Spleen (tissue), 11 donors: Measurements from ENCODE around the gene IRAK4. TPM values are rescaled to one million over a fixed set of nuclear protein-coding genes. Genes with fewer than 3 reads are reported as not detected.

ENCODE experiments used
- DNase-seq: peaks from one replicate; pipeline ENCODE4 v3.0.0-alpha.2; 2020
- H3K27ac ChIP-seq, 8 donors: fragments of 200-600 bp; sonication (generic) in 7 of 8; 1 replicate in 4 of 8; 2 replicates in 4 of 8; pipeline versions ENCODE4 v1.5.0 to v1.8.0; 2016 to 2021; ENCODE audit warnings: inconsistent platforms in 4 of 8, mild to moderate bottlenecking in 4 of 8, moderate library complexity in 1 of 8
- H3K27me3 ChIP-seq, 7 donors: fragments of 200-600 bp; sonication (generic) in 6 of 7; replicated peaks in 1 of 7; 1 replicate in 4 of 7; 2 replicates in 3 of 7; pipeline versions ENCODE4 v1.5.0 to v1.8.0; 2016 to 2021; ENCODE audit warnings: inconsistent platforms in 3 of 7, mild to moderate bottlenecking in 1 of 7
- H3K36me3 ChIP-seq, 6 donors: fragments of 200-600 bp; sonication (generic) in 5 of 6; 1 replicate in 4 of 6; 2 replicates in 2 of 6; pipeline versions ENCODE4 v1.5.0 to v1.8.0; 2016 to 2021; ENCODE audit warnings: inconsistent platforms in 2 of 6
- H3K4me1 ChIP-seq, 6 donors: fragments of 200-600 bp; sonication (generic) in 5 of 6; 1 replicate in 3 of 6; 2 replicates in 3 of 6; pipeline versions ENCODE4 v1.5.0 to v1.8.0; 2016 to 2021; ENCODE audit warnings: inconsistent platforms in 3 of 6
- H3K4me3 ChIP-seq, 8 donors: fragments of 200-600 bp; sonication (generic) in 7 of 8; 1 replicate in 4 of 8; 2 replicates in 4 of 8; pipeline versions ENCODE4 v1.5.0 to v1.8.0; 2016 to 2021; ENCODE audit warnings: inconsistent platforms in 4 of 8, mild to moderate bottlenecking in 4 of 8, moderate library complexity in 2 of 8
- H3K9me3 ChIP-seq, 8 donors: fragments of 200-600 bp; sonication (generic) in 7 of 8; 1 replicate in 4 of 8; 2 replicates in 4 of 8; pipeline versions ENCODE4 v1.5.0 to v1.8.0; 2016 to 2021; ENCODE audit warnings: inconsistent platforms in 4 of 8
- CTCF ChIP-seq, 11 experiments: fragments of 200-600 bp in 7 of 11; fragments of 450-650 bp in 4 of 11; sonication (generic) in 4 of 11; IDR thresholded peaks in 8 of 11; conservative IDR thresholded peaks in 3 of 11; 1 replicate in 7 of 11; 2 replicates in 4 of 11; pipeline versions ENCODE4 v1.4.0 to v1.8.0; 2016 to 2021; ENCODE audit warnings: antibody characterized with exemption in 11 of 11, inconsistent platforms in 4 of 11, mild to moderate bottlenecking in 1 of 11
- POLR2A ChIP-seq, 3 donors: fragments of 450-650 bp; IDR thresholded peaks; one replicate each; pipeline ENCODE4 v1.5.1; 2017; ENCODE audit warnings: antibody characterized with exemption in 3 of 3, mild to moderate bottlenecking in 1 of 3
- POLR2AphosphoS5 ChIP-seq, 3 donors: sonication (generic); formaldehyde crosslinking; IDR thresholded peaks; one replicate each; pipeline ENCODE4 v1.5.1; 2017; ENCODE audit warnings: antibody characterized with exemption in 3 of 3
- WGBS, 5 donors: extraction: QIAGEN DNeasy Blood & Tissue Kit in 3 of 5; methylation state at CpG; one replicate each; pipeline versions ENCODE4 v1.1.5 to v1.1.7; 2013 to 2018; 5-methylcytosine and 5-hydroxymethylcytosine counted together
- intact Hi-C: fragments of 100-400 bp; cut with DNase I; formaldehyde crosslinking; loops from one replicate; pipeline ENCODE4 v1.15.0; 2023; ENCODE audit warnings: low total_unique reads
- polyA plus RNA-seq, 3 donors: library from polyadenylated mRNA; stranded (reverse); fragments of 200-250 nt; gene quantifications; one replicate each; pipeline ENCODE4 v1.2.1, GENCODE V29; 2013
- total RNA-seq, 7 donors: library from RNA; depleted of rRNA in 3 of 7; stranded (reverse); fragments of >200 nt in 3 of 7; fragmentation: NEBNext Ultra II Directional in 4 of 7; extraction: Animal tissue kit (Norgen Biotek cat#: 25700) in 4 of 7; gene quantifications; one replicate each; pipeline versions ENCODE4 v1.1.0 to v1.2.1, GENCODE V29; 2016 to 2021
- donor health status: healthy with polysubstance abuse.
- donor health status: DM: no; HTN: no; CAD: no; lungs with moderate emphysema.
- donor health status: DM: no; HTN: no; CAD: no.
- donor health status: Bipolar disorder and iron deficiency.
- donor health status: healthy.
- donor health status: DM: no; HTN: no; CAD: no.
- donor health status: DM: yes; HTN: yes; CAD: no.

IRAK4 gene
- total and polyA plus RNA-seq, 10 donors = 18.1 to 97.9 (median 39.7) TPM

GRCh38 chr12:43805149-43805859 lies 46.6 kb downstream of the IRAK4 start:
- WGBS, 5 donors = 11 to 17% (median 14%) methylated on average over 20 of the region's 20 CpGs
- no peak for TF ChIP-seq POLR2AphosphoS5 (IDR thresholded peaks at IDR 0.05)
- no peak for TF ChIP-seq POLR2A (IDR thresholded peaks at IDR 0.05)
- no peak for TF ChIP-seq CTCF (IDR thresholded peaks at IDR 0.05 in 8 of 11, conservative IDR thresholded peaks at IDR 0.05 in 3 of 11)
- Histone ChIP-seq H3K27me3 (no peaks in the 10 kb centered on the region), H3K4me3 (peak overlapping the region; percentile 72 to 94 (median 89)), H3K9me3 (no peaks in the 10 kb centered on the region), H3K27ac (peak overlapping the region; percentile 96 to 99 (median 98)), H3K4me1 (peaks cover 30 to 55% (median 40%) of the 10 kb centered on the region in 6 donors), H3K36me3 (peaks cover 0 to 38% (median 17%) of the 10 kb centered on the region in 6 donors)
- DNase-seq = no peak
- intact Hi-C loops = no loop called here

DNA sequence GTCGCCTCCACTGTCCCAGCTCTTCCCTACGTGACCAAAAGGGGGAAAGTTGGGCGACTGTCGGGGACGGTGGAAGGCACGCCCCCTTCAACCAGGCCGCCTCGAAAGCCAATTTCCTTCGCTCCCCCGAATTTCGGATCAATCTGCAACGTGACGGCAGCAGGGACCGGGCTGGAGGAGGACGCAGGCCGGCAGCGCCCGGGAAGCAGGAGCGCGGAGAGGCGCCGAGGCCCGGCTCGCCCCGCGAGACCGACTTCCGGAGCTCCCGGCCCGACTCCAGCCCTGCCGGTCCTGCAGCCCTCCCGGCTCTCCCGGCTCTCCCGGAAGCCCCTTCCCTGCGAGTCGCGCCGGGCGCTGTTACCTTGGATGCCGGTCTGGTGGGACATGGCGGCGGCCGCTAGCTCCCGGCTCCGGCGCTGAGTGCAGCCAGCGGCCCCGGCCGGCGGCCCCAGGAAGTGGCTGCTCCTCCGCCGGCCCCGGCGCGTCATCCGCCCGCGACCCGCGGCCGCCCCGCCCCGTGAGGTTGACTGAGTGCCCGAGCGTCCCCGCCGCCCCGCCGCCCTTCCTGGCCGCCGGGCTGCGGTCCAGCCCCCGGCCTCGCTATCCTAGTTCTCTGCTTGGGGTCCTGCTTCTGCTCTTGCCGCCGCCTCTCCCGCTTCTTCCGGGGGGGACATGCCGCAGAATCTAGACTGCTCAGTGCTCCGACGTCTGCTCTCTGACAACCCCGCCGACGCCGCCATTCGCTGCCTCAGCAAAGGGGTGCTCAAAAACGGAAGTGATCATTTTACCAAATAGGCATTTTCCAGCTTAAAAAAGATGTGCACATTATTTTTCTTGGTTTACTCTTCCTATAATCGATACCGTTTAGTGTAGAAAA lies 47.3 kb downstream of the IRAK4 start, which contains the start of gene TWF1:
Gene TWF1 (minus strand): TSS at position 458 of the 877 bp plus-strand sequence. CDS start 72 bp downstream, at position 386.
- TF ChIP-seq POLR2A (IDR thresholded peaks at IDR 0.05) = peak in 2 of 3 donors; percentile 75 to 87
- peak in 8 of 11 experiments; percentile 9 to 36 (median 21) for TF ChIP-seq CTCF (IDR thresholded peaks at IDR 0.05 in 8 of 11, conservative IDR thresholded peaks at IDR 0.05 in 3 of 11)
- TF ChIP-seq POLR2AphosphoS5 (IDR thresholded peaks at IDR 0.05) = peak; percentile 85 to 92 (median 87)
- 0 to 1% (median 1%) methylated on average over 50 to 89 of the region's 89 CpGs for WGBS, 5 donors
- H3K27ac ChIP-seq = peak within 1 kb of the TSS; percentile 96 to 99 (median 98)

DNA sequence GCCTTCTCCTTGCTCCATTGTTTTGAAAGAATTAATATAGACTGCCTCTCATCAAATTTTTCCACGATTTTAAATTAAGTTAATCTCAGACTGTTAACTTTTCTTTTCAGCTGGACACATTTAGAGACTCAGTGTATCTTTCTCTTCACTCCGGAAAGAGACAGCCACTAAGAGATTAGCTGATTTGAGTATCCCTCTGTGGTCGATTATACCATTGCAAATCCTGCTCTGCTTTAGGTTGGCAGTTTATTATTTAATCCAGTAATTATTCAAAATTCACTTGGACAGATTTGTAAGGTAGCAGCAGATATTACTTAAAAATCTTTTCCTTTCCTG lies 48.0 kb downstream of the IRAK4 start:
- WGBS, 5 donors = 4 to 7% (median 6%) methylated on average over 3 of the region's 3 CpGs
- Histone ChIP-seq H3K36me3 (peaks cover 0 to 24% (median 4%) of the 10 kb centered on the region in 6 donors), H3K4me3 (peak overlapping the region; percentile 72 to 94 (median 89)), H3K27ac (peak overlapping the region; percentile 96 to 99 (median 98)), H3K4me1 (peaks cover 28 to 53% (median 40%) of the 10 kb centered on the region in 6 donors), H3K9me3 (no peaks in the 10 kb centered on the region), H3K27me3 (no peaks in the 10 kb centered on the region)
- DNase-seq = no peak
- TF ChIP-seq POLR2AphosphoS5 (IDR thresholded peaks at IDR 0.05) (no peak), POLR2A (IDR thresholded peaks at IDR 0.05) (no peak), CTCF (IDR thresholded peaks at IDR 0.05 in 8 of 11, conservative IDR thresholded peaks at IDR 0.05 in 3 of 11) (no peak)
- intact Hi-C loops = no loop called here

More for the DNA sequence above, 47.3 kb downstream of the IRAK4 start, which contains the start of gene TWF1:
- Histone ChIP-seq H3K36me3 (peaks cover 0 to 30% (median 9%) of the 10 kb centered on the region in 6 donors), H3K27me3 (no peaks in the 10 kb centered on the region), H3K4me1 (peaks cover 30 to 55% (median 40%) of the 10 kb centered on the region in 6 donors), H3K4me3 (peak within 1 kb of the TSS; percentile 72 to 94 (median 89)), H3K9me3 (no peaks in the 10 kb centered on the region)
- intact Hi-C loops = no loop called here
- peak; percentile 98 for DNase-seq
